ENCODE data around the gene NOS1AP. TPM values are rescaled to one million over a fixed set of nuclear protein-coding genes. Genes with fewer than 3 reads are reported as not detected.

Gene NOS1AP
- total and polyA plus RNA-seq, 2 donors (not counting 3 experiments of a cell fraction or from before 2014, with no cell fraction given) = 1.3 to 5.4 TPM

GRCh38 chr1:162242804-162243203 is 173.3 kb downstream of the NOS1AP start:
- Histone ChIP-seq H3K9me3 (replicated peaks; ENCODE audit: control insufficient read depth, insufficient read depth, low read length) (no peaks in the 10 kb centered on the region), H3K27ac (ENCODE audit: insufficient read depth, low read depth, low read length) (no peak overlapping the region), H3K9ac (replicated peaks; ENCODE audit: extremely low read depth, insufficient read depth, low read length) (no peak overlapping the region), H3K9me1 (replicated peaks; ENCODE audit: control insufficient read depth, extremely low read depth, insufficient read depth, low read length) (no peaks in the 10 kb centered on the region), H4K20me1 (replicated peaks; ENCODE audit: control insufficient read depth, extremely low read depth, insufficient read depth, low read length) (no peaks in the 10 kb centered on the region), H2AFZ (ENCODE audit: low read depth, low read length) (no peak overlapping the region), H3K4me2 (ENCODE audit: insufficient read depth, low read length) (no peak overlapping the region), H3K79me2 (ENCODE audit: control insufficient read depth, insufficient read depth, low read length) (no peaks in the 10 kb centered on the region), H3K36me3 (ENCODE audit: control insufficient read depth in 2 of 2, extremely low read depth in 1 of 2, insufficient read depth in 2 of 2, low read length in 2 of 2) (no peaks in the 10 kb centered on the region), H3K4me3 (replicated peaks in 1 of 3; ENCODE audit: insufficient read depth in 1 of 3, low read depth in 1 of 3, low read length in 3 of 3) (no peak overlapping the region), H3K27me3 (ENCODE audit: control insufficient read depth in 2 of 2, insufficient read depth in 2 of 2, low read length in 2 of 2) (no peaks in the 10 kb centered on the region), H3K4me1 (ENCODE audit: control insufficient read depth, extremely low read depth, insufficient read depth, low read length) (no peaks in the 10 kb centered on the region)
- FAIRE-seq (no peak), DNase-seq (ENCODE audit: low read depth, low spot score) (no peak)
- ChIA-PET POLR2A (no interaction called here), CTCF (interaction anchor here (1.3 kb wide), 1 partner anchor 179 kb away, joined by 3 read pairs; no protein-coding TSS in a partner anchor)
- intact Hi-C loops (cut with micrococcal nuclease) = no loop called here
- dilution Hi-C loops (cut with MboI; ENCODE audit: extremely low pct_ligation_motif_present, low sequenced_read_pairs) = no loop called here
- TF ChIP-seq JUN (IDR thresholded peaks at IDR 0.05; ENCODE audit: borderline replicate concordance, insufficient read depth, insufficient read length, low read depth) (no peak), POLR2AphosphoS5 (IDR thresholded peaks at IDR 0.05; ENCODE audit: insufficient read depth, low read depth, low read length) (no peak)
- BruUV-seq (replicated peaks) = no TSS peak

- no peaks in the 10 kb centered on the region for H3K9me3 ChIP-seq (replicated peaks; ENCODE audit: control insufficient read depth, insufficient read depth, low read length)
- no peaks in the 10 kb centered on the region for H3K4me1 ChIP-seq (ENCODE audit: control insufficient read depth, extremely low read depth, insufficient read depth, low read length)
- H3K79me2 ChIP-seq (ENCODE audit: control insufficient read depth, insufficient read depth, low read length) = no peaks in the 10 kb centered on the region
- no TSS peak for BruUV-seq (replicated peaks)
- H3K36me3 ChIP-seq (ENCODE audit: control insufficient read depth in 2 of 2, extremely low read depth in 1 of 2, insufficient read depth in 2 of 2, low read length in 2 of 2) = no peaks in the 10 kb centered on the region
- FAIRE-seq (no peak), DNase-seq (ENCODE audit: low read depth, low spot score) (peak; percentile 10)
- intact Hi-C loops (cut with micrococcal nuclease) = no loop called here
- dilution Hi-C loops (cut with MboI; ENCODE audit: extremely low pct_ligation_motif_present, low sequenced_read_pairs) = no loop called here
- CTCF ChIA-PET = no interaction called here
- H3K4me2 ChIP-seq (ENCODE audit: insufficient read depth, low read length) = no peak overlapping the region
- no peaks in the 10 kb centered on the region for H3K27me3 ChIP-seq (ENCODE audit: control insufficient read depth in 2 of 2, insufficient read depth in 2 of 2, low read length in 2 of 2)
- no peak overlapping the region for H3K9ac ChIP-seq (replicated peaks; ENCODE audit: extremely low read depth, insufficient read depth, low read length)
- H2AFZ ChIP-seq (ENCODE audit: low read depth, low read length) = no peak overlapping the region
- H4K20me1 ChIP-seq (replicated peaks; ENCODE audit: control insufficient read depth, extremely low read depth, insufficient read depth, low read length) = no peaks in the 10 kb centered on the region
- POLR2A ChIA-PET = no interaction called here
- TF ChIP-seq MAX (IDR thresholded peaks at IDR 0.05; ENCODE audit: insufficient read depth, insufficient read length) = no peak
- no peak for TF ChIP-seq JUN (IDR thresholded peaks at IDR 0.05; ENCODE audit: borderline replicate concordance, insufficient read depth, insufficient read length, low read depth)
- TF ChIP-seq POLR2AphosphoS5 (IDR thresholded peaks at IDR 0.05; ENCODE audit: insufficient read depth, low read depth, low read length) = no peak
- no peak for TF ChIP-seq EZH2 (IDR thresholded peaks at IDR 0.05; ENCODE audit: borderline replicate concordance, low read depth, low read length, severe bottlenecking)
- no peak for TF ChIP-seq GATA2 (IDR thresholded peaks at IDR 0.05; ENCODE audit: insufficient read depth, insufficient read length, low read depth, low read length)
- no peak for TF ChIP-seq POLR2A (IDR thresholded peaks at IDR 0.05; ENCODE audit: low read depth, low read length)
- no peak for TF ChIP-seq MYC (IDR thresholded peaks at IDR 0.05; ENCODE audit: low read depth, low read length)
- no peak for TF ChIP-seq FOS (IDR thresholded peaks at IDR 0.05; ENCODE audit: borderline replicate concordance, insufficient read depth, low read length)
- no peak for TF ChIP-seq CTCF (IDR thresholded peaks at IDR 0.05; ENCODE audit: extremely low read depth in 1 of 2, insufficient read depth in 1 of 2, low read depth in 1 of 2, low read length in 2 of 2)
- no peak overlapping the region for H3K4me3 ChIP-seq (replicated peaks in 1 of 3; ENCODE audit: insufficient read depth in 1 of 3, low read depth in 1 of 3, low read length in 3 of 3)
- no peaks in the 10 kb centered on the region for H3K9me1 ChIP-seq (replicated peaks; ENCODE audit: control insufficient read depth, extremely low read depth, insufficient read depth, low read length)
- H3K27ac ChIP-seq (ENCODE audit: insufficient read depth, low read depth, low read length) = no peak overlapping the region
These were observed 179.5 kb downstream of the NOS1AP start for GRCh38 chr1:162248854-162249535.
